HepG2 (cell line): ENCODE results near the gene ARTN.

Experiments used
- CAMTA2 ChIP-seq: sonication (generic); formaldehyde crosslinking; IDR thresholded peaks from 2 replicates; pipeline ENCODE4 v1.4.0; 2020; ENCODE audit warnings: mild to moderate bottlenecking, missing genetic modification reagents, borderline replicate concordance
- POLR2A ChIP-seq, 2 experiments: IDR thresholded peaks; 2 replicates each; pipeline ENCODE4 v1.6.1; 2011; ENCODE audit warnings: low read depth in 2 of 2, low read length in 2 of 2, mild to moderate bottlenecking in 1 of 2, moderate library complexity in 1 of 2; ENCODE audit not compliant: insufficient read depth in 1 of 2
- RELA ChIP-seq: sonication (generic); formaldehyde crosslinking; IDR thresholded peaks from 2 replicates; pipeline ENCODE4 v1.4.0; 2020; ENCODE audit warnings: missing genetic modification reagents
- SP2 ChIP-seq: sonication (generic); formaldehyde crosslinking; IDR thresholded peaks from 2 replicates; pipeline ENCODE4 v1.5.1; 2020; ENCODE audit warnings: mild to moderate bottlenecking, missing genetic modification reagents
- SP4 ChIP-seq: sonication (generic); formaldehyde crosslinking; IDR thresholded peaks from 2 replicates; pipeline ENCODE4 v1.8.1; 2023; ENCODE audit warnings: mild to moderate bottlenecking, missing genetic modification reagents
- TCF7L2 ChIP-seq: IDR thresholded peaks from 2 replicates; pipeline ENCODE4 v1.6.1; 2011; ENCODE audit warnings: mild to moderate bottlenecking, low read depth, low read length, moderate library complexity
- ZNF567 ChIP-seq: sonication (generic); formaldehyde crosslinking; IDR thresholded peaks from 2 replicates; pipeline ENCODE4 v1.8.1; 2023; ENCODE audit warnings: mild to moderate bottlenecking, missing genetic modification reagents, borderline replicate concordance

GRCh38 chr1:43985984-43986595 is 52.5 kb downstream of the ARTN start:
- no peak for TF ChIP-seq SP4 (CRISPR knock-in tag)
- TF ChIP-seq CAMTA2 (CRISPR knock-in tag) = no peak
- TF ChIP-seq POLR2A (IDR thresholded peaks at IDR 0.05; ENCODE audit: insufficient read depth in 1 of 2, low read depth in 2 of 2, low read length in 2 of 2) = no peak
- TF ChIP-seq ZNF567 (CRISPR knock-in tag) = no peak
- no peak for TF ChIP-seq TCF7L2
- no peak for TF ChIP-seq RELA (CRISPR knock-in tag)
- no peak for TF ChIP-seq SP2 (CRISPR knock-in tag)
